HG03558 (cell line): ENCODE data around the gene CHCHD3.

Experiments used
- ATAC-seq: cut with Tn5 transposase; IDR thresholded peaks from one replicate; pipeline ENCODE4 v1.9.1; 2021; ENCODE audit warnings: moderate number of reproducible peaks; ENCODE audit not compliant: unreplicated experiment; ENCODE audit errors: extremely low read depth

The CHCHD3 gene

DNA sequence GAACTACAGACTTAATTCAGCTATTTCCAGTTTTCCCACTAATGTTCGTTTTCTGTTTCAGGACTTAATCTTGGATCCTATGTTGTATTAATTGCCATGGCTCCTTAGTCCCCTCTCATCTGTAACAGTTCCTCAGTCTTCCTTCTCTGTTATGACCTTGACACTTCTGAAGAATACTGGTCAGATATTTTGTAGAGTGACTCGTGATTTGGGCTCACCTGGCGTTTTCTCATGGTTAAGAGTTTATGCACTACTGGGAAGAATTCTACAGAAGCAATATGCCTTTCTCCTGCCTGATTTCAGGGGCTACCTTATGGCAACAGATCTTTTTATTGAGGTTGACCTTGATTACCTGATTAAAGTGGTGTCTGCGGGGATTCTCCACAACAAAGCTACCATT is 239.4 kb downstream of the CHCHD3 start:
- ATAC-seq, result no peak

DNA sequence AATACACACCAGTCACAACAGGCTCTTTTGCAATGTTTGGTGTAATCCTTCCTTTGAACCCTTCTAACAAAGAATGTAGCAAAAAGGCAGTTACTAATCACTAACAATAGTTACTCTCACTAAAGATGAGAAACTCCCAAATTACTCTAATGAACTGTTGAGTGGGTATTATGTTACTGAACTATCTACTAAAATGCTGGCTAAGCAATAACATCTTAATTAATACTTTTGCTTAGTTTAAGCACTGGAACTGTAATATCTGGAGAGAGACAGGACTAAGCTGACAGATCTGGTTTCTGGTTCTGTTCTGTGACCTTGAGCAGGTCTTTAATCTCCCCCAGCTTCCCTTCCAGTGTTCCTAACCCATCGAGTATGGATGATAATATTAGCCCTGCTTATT is 241.7 kb downstream of the CHCHD3 start:
- ATAC-seq, result no peak

DNA sequence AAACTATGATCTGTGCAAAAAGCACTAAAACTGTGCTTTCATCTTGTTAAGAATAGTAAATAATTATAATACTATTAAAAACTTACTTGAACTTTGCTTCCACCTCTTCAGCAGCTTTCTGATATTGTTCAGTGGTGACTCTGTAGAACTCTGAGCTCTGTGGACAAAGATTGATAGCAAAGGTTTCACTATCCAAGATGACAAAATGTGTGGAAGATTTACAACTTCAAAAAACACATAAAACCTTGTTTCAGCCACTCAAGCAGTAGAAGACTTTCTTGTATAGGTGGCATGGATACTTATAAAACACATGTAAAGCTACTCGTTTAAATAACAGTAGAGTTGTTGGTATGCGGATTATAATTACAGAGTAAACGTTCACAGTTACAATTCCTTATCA is 243.6 kb downstream of the CHCHD3 start:
- ATAC-seq, result no peak

DNA sequence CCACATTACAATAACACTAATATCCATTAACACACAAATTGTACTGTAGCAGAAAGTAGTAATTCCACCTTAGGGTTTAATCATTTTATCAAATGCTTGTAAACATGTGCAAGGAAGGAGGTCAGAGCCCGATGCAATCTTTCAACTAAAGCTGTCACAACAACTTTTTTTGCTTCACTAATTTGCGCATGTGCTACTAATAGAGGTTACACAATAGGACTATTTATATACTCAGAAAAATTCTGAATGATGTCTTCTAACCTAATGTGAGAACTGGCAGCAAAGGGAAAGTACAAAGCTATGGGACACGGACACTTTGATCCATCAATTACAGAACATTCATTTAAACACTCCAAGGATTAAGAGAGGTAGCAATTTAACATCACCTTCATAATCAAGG is 244.4 kb downstream of the CHCHD3 start:
- ATAC-seq, result no peak

DNA sequence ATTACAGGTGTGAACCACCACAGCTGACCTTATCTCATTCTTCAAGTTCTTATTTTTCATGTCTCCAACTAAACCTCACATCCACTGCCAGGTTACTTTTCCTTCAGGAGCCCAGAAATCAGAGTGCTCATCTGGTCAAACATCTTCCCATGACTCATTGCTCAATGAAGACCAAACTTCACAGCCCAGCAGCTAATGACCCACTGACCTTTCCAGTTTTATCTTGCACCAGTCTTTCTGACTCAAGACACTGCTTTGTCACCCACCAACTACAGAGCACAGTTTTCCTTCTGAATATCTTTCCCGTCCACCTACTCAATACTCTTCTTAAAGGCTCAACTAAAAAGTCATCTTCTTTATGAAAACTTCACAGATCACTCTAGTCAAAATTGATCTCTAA is 245.1 kb downstream of the CHCHD3 start:
- ATAC-seq, result no peak

DNA sequence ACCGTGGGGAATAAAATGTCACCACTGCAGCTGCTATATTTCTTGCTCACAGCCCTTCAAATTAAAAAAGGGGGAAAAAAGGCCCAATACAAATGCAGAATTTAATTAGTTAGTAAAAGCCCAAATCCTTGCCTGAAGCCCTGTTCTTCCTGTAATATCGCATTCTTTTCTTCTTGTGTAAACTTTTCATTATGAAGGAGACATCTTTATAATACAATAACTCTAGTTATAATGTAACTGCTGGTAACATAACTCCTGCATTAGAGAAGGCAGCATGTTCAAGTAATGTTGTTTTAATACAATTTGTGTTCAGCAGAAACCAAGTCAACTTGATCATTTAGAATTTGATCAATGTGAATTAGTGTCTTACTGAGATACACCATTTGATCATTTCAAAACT is 250.9 kb downstream of the CHCHD3 start:
- ATAC-seq, result no peak

DNA sequence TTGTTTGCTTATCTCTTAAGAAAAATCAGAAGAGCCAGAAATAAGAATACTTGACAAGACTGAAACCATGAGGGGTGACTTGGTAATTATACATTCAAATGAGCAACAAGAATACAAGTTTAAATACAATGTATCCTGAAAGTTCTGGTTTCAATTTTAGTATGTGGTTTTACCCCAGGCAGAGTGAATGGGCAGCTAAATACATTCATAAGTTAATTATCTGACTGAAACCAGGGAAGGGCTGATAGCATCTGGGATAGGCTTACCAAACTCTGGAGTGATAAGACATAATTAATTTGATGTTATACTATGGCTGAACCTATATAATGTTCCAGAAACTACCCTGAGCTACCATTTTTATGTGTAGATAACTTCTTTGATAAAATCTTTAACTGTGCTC is 253.4 kb downstream of the CHCHD3 start:
- ATAC-seq, result peak; percentile 56

DNA sequence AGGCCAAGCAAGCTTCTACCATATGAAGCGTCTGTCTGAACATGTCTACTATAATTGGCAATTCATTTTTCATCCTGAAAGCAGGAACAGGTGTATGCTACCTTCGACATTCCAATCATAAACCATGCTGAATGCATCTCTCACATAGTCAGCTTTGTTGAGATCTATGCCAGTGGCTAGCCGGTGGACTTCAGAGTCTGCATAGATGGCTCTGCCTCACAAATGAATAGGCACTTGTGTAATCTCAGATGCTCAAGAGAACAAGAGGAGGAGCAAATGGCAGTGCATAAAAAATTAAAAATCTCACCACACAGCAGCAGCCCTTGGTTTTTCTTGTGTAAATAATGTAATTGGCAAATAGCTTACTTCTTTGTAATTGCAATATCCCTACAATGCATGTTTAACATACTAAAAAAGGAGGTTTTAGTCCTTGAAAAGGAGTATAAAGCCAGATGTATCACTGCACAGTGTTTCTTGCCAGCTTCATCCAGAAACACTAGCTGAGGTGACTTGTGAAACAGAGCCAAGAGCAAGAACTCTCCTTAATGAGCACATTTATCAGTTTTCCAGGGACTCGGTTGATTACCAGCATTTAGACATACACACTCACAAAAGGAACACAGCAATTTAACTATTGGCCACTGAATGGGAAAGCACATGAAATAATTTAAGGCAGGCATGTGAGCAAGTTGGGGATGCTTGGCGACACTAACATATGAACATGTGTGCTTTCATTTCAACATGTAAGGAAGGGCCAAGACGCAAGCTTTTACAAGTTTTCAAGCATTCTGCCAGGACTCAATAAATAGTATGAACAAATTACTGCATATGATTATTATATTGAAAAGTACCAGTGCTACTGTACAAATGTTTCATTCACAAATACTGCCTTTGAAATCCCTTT is 255.7 kb downstream of the CHCHD3 start:
- no peak for ATAC-seq

DNA sequence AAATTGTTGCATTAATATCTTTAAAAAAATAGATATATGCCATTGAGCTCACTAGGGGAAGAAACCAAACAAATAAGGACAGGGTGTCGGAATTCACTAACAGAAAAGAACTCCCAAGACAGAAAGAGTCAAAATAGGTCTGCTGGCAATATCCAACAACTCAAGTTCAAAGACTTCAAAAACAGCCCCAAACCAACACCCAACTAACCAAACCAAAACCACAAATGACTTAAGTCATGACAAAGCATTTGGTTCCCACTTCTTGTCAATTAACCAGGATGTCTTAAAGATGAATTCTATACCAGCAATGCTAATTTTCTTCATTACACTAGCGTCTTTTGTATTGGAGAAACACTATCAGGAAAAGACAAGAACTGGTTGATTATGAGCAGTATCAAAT is 256.7 kb downstream of the CHCHD3 start:
- no peak for ATAC-seq

DNA sequence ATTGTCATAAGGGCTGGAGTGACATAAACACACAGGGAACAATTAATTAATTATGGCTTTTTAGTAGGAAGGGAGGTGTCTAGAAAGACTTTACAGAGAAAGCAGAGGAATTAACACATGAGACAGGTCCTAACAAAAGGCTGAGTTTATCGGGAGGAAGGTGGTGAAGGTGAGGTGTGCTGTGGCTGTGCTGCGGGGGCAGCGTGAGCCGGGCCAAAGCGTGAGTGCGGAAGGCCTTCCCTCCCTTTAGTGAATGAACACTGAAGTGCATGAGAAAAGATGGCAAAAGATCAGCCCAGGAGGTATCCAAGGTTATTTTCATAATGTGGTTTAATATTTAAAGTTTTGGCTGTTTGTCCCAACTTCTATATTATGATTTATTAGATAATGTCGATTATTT is 262.2 kb downstream of the CHCHD3 start:
- ATAC-seq, result no peak

DNA sequence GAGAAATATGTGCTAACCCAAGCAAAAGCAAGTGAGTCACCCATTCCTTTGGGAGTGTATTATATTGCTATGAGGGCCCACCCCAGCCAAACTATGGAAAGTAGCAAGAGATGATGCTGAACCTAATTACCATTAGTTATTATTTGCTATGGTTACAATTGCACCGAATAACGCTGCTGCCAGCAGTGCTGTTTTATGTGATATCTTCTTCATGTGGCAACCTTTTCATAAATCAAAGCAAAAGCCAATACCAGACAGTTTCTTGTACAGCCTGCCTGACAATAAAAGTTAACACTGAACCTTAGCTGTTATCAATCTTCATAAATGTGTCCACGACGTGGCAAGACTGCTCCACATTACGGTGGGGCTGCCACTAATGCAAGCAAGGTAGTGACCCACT is 263.9 kb downstream of the CHCHD3 start:
- no peak for ATAC-seq

DNA sequence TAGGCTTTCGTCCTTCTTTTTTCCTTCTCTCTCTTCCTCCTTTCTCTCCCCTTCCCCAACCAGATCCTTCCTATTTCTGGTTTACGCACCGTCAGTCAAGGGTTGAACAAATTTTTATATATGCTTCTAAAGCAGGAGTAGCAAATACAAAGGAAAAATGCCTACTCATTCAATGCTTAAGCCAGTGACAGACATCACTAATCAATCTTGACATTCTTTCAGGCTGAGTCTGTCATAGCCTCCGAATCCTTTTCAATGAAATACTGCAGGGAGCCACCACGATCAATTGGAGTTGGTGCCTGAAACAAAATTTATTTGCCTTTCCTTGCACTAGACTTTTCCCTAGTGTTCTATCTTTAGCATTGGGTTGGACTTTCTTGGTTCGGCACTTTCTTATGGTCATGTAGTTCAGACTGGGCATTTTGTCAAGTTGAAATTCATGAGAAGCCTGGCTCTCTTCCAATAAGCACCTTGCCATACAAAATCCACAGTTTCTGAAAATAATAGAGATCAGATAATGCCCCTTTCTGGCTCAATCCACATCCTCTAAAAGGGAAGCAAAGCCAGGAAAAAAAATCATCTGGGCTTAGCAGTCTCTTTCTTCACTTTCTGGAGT is 266.1 kb downstream of the CHCHD3 start:
- no peak for ATAC-seq

DNA sequence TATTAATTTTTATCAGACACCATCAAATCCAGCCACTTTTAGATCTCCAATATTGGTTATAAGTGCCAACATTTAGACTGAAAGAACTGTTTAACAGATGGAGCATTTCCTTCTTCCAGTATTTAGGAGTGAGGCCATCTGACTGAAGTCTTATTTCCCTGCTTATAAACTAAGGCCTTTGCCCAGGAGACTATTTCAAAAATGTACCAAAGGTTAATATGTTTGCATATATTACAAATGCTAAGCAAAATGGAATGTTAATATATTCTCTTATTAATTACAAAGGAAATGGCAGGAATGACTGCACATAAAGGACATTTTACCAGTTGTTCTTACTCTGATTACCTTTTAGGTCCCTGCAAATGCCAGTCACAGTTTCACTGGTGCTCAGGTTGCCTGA is 266.8 kb downstream of the CHCHD3 start:
- ATAC-seq, result no peak

DNA sequence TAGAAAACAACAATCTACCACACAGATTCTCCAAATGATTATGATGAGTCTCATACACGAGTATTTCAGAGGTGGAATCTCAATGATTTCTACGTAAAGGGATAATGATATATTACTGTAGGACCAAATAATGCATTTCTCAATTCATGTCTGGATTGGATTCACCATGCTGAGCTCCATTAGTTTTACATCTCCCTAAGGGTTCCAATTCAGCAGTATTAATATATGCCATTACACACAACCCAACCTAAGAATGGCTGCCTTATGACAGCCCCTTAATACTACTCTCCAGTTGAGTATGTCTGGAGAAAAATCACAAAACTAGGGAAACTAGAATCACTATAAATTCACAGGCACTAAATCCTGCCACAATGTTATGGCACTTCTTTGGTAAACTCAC is 271.3 kb downstream of the CHCHD3 start:
- ATAC-seq, result no peak

DNA sequence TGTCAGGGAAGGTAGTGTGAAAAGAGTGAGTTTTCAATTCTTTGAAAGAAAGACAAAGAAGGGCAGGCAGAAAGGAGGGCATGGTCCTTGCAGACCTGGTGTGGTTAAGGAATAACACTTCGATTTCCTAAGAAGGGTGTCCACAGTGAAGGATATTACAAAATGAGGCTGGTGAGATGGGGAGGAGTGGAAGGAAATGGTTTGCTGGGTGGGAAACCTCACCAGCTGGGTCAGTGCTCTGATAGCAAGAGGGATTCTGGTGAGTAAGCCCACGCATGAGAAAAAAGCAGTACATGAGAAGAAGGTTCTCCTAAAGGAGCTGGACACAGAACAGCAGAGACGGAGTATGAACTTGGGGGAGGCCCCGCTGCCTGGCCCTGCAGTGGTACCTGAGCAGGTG is 275.1 kb downstream of the CHCHD3 start:
- no peak for ATAC-seq

DNA sequence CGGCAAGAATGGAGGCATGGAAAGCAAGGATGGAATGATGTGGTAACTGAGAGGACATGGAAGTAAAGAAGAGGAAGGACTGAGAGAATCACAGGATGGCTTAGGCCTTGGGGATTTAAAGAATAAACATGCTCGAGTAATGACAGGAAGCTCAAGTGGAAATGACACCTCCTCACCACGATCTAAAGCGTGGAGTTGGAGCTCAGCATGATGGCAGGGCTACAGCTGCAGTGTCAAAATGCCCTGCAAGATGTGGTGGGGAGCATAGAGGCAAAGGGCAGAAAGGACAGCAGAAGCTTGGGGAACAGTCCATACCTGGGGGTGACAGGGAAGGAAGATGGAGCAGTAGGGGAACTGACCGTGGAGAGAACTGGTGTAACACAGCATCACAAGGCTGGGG is 276.1 kb downstream of the CHCHD3 start:
- no peak for ATAC-seq

DNA sequence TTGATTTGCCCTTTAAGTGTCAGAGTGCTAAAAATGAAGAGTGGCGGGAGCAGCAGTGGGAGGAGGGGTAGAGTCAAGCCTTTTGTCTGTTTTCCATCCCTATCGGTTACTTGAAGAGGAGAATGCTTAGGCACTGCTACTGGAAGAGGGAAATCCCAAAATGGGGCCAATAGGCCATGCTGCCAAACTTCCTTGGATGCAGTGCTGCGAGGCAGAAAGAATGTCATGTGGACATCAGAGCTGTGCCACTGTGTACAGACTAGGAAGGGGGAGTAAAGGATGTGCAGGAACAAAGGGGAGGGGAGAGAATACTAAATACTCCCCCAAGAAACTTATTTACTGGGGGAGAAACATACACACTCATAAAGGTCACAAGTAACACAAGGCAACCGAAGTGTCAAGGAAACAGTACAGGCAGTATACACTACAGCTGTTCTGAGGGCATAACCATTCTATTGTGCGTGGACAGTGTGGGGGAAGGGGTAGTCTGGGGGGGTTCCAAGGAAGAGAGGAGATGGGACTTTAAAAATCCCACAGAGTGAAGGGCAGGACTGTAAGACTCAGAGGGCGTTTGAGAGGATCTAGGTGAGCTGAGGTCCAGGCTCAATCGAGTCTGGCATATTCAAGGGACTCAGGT is 276.9 kb downstream of the CHCHD3 start:
- ATAC-seq, result no peak

DNA sequence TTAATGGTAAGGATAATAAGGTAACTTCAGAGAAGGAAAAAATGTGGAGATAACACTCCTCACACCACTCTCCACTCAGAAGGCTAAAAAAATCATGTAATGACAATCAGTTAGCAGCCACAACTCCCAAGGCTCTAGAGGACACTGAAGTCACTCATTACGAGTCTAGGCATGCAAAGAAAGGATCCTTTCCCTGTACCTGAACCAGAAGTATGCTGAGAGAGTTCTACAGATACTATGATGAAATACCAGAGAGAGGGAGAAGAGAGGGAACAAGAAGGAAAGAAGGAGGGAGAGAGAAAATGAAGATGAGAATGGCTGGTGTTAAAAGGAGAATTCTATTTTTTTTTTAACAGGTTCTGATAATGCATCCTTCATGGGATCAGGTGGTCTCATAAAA is 281.4 kb downstream of the CHCHD3 start:
- ATAC-seq, result no peak

DNA sequence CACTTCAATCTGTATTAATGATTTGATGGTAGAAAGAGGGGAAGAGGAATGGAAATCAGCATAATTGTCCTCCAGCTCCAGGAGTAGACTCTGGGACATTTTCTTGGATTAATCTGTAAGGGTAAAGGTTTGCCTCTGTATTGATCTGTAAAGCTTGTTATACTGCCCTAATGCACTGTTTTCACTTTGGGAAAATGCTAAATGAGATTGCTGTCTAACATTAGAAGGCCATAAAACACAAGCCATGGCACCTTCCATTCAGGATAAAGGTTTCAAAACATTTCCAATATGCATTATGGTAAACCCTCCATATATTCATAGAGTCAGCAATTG is 282.8 kb downstream of the CHCHD3 start:
- ATAC-seq, result no peak

DNA sequence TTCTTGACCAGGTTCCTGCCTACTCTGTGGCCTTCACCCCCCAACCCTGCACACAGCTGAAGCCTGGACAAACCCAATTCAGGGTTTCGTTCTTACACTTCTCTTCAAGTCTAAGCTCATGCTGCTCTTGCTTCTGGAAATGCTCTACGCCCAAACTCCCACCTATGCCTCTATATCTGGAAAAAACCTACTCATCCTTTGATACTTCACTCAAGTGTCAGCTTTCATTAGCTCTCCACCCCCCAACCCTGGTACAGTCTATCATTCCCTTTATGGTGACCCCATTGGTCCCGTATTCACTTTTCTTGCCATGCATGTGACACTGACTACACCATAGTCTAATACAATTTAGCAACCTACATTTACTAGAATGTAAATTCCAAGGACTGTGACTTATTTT is 284.7 kb downstream of the CHCHD3 start:
- no peak for ATAC-seq

DNA sequence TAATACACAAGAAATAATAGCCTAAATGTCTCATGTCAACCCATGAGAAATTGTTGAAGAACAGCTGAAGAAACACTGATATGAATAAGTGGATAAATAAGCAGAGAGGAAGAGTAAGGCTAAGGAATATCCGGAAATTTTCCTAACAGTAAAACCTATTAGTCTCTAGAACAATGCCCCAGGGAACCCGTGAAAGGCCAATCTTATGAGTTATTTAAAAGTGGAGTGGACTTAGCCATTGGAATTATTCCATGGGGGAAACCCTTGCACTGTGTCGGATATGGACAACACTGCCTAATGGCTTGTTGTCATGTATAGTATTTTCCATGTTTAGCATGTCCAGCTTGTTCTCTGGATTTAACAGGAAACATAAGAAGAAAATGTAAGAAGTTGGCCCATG is 288.4 kb downstream of the CHCHD3 start:
- ATAC-seq, result no peak

DNA sequence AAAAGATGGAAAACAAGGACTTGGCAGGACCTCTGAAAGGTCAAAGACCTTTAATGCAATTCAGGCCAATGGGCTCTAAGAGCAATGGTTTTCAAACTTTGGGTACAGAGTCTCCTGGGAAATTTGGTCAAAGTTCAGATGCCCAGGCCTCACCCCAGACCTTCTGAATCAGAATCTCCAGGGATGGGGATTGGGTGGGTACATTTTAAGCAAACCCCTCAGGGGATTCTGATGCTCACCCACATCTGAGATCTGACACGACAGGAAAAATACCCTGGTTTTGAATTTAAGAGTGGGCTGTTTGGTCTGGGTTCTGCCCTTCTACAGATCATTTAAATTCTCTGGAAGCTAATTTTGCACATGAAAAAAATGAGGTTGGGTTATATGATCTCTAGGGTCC is 290.9 kb downstream of the CHCHD3 start:
- no peak for ATAC-seq
